ENCODE results near the gene NPPA. TPM values are rescaled to one million over a fixed set of nuclear protein-coding genes. Genes with fewer than 3 reads are reported as not detected.

Gene NPPA
- total RNA-seq, 1 donor from 2014 or later, result not detected

DNA sequence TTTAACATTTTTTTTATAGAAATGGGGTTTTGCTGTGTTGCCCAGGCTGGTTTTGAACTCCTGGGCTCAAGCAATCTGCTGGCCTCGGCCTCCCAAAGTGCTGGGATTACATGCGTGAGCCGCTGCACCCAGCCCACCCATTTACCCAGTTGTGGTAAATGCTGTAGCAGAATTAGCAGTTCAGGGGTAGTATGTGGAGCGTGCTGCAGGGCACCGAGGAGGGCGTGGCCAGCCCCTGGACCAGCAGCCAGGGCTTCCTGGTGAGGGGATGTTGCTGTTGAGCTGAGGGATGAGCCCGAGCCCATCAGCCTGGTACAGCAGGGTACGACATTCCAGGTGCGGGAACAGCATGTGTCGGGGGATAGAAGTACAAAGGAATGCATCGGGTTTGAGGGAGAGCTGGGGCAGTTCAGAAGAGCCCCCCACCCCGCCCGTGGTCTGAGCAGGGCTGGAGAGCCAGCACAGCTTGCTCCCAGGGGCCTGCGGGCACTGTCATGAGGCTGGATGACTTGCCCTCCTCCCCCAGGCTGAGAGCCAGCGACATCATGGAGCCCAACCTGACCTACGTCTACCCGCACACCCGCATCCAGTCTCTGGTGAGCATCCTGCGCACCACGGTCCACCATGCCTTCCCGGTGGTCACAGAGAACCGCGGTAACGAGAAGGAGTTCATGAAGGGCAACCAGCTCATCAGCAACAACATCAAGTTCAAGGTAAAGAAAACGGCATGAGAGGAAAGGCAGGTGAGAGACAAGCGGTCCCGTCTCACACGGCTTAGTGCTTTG is 11.9 kb downstream of the NPPA start:
- TF ChIP-seq, protein P1, sequence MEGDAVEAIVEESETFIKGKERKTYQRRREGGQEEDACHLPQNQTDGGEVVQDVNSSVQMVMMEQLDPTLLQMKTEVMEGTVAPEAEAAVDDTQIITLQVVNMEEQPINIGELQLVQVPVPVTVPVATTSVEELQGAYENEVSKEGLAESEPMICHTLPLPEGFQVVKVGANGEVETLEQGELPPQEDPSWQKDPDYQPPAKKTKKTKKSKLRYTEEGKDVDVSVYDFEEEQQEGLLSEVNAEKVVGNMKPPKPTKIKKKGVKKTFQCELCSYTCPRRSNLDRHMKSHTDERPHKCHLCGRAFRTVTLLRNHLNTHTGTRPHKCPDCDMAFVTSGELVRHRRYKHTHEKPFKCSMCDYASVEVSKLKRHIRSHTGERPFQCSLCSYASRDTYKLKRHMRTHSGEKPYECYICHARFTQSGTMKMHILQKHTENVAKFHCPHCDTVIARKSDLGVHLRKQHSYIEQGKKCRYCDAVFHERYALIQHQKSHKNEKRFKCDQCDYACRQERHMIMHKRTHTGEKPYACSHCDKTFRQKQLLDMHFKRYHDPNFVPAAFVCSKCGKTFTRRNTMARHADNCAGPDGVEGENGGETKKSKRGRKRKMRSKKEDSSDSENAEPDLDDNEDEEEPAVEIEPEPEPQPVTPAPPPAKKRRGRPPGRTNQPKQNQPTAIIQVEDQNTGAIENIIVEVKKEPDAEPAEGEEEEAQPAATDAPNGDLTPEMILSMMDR (conservative IDR thresholded peaks at IDR 0.05), result no peak
- no peak overlapping the region for H3K27ac Mint-ChIP-seq
- no peaks in the 10 kb centered on the region for H3K4me1 Mint-ChIP-seq (ENCODE audit: unreplicated experiment)
- H3K36me3 Mint-ChIP-seq, result peaks cover 14% of the 10 kb centered on the region
- no peaks in the 10 kb centered on the region for H3K27me3 Mint-ChIP-seq
- H3K9me3 Mint-ChIP-seq, result no peaks in the 10 kb centered on the region
- no peak overlapping the region for H3K4me3 Mint-ChIP-seq
- no peak for DNase-seq (ENCODE audit: extremely low spot score, unreplicated experiment)

DNA sequence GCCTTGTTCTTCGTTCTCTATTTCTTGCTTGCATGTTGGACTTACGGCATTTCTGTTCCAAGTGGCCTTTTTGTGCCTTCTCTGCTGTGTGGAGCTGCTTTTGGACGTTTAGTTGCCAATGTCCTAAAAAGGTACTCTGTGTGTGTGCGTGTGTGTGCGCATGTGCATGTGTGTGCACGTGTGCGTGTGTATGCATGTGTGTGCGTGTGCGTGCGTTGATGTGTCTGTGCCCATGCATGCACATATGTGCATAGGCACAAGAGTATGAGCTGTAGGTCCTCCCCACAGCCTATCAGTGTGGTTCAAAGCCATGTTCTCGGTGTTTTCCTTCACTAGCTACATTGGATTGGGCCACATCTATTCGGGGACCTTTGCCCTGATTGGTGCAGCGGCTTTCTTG is 13.7 kb downstream of the NPPA start:
- H3K4me1 Mint-ChIP-seq (ENCODE audit: unreplicated experiment), result no peaks in the 10 kb centered on the region
- DNase-seq (ENCODE audit: extremely low spot score, unreplicated experiment), result no peak
- H3K27ac Mint-ChIP-seq, result no peak overlapping the region
- H3K36me3 Mint-ChIP-seq, result peaks cover 13% of the 10 kb centered on the region
- TF ChIP-seq, protein P1 (conservative IDR thresholded peaks at IDR 0.05), result no peak
- no peaks in the 10 kb centered on the region for H3K9me3 Mint-ChIP-seq
- H3K27me3 Mint-ChIP-seq, result no peaks in the 10 kb centered on the region
- H3K4me3 Mint-ChIP-seq, result no peak overlapping the region

DNA sequence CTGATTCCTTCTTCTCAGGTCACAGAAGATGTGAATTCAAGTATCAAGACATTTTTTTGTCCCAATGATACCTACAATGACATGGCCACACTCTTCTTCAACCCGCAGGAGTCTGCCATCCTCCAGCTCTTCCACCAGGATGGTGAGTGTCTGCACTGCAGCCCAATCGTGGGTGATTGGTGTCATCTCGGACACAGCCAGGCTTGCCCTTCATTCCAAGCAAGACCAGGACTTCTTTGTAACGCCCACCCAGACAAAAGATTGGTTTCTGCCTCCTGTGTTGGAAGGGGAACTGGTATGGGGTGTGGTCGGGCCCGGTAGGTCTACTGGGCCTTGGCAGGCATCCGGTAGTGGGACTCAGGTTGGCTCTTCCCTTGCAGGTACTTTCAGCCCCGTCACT is 14.1 kb downstream of the NPPA start:
- no peak overlapping the region for H3K27ac Mint-ChIP-seq
- H3K9me3 Mint-ChIP-seq, result no peaks in the 10 kb centered on the region
- no peak overlapping the region for H3K4me3 Mint-ChIP-seq
- peaks cover 9% of the 10 kb centered on the region for H3K36me3 Mint-ChIP-seq
- no peaks in the 10 kb centered on the region for H3K4me1 Mint-ChIP-seq (ENCODE audit: unreplicated experiment)
- DNase-seq (ENCODE audit: extremely low spot score, unreplicated experiment), result no peak
- no peaks in the 10 kb centered on the region for H3K27me3 Mint-ChIP-seq
- TF ChIP-seq, protein P1 (conservative IDR thresholded peaks at IDR 0.05), result no peak

DNA sequence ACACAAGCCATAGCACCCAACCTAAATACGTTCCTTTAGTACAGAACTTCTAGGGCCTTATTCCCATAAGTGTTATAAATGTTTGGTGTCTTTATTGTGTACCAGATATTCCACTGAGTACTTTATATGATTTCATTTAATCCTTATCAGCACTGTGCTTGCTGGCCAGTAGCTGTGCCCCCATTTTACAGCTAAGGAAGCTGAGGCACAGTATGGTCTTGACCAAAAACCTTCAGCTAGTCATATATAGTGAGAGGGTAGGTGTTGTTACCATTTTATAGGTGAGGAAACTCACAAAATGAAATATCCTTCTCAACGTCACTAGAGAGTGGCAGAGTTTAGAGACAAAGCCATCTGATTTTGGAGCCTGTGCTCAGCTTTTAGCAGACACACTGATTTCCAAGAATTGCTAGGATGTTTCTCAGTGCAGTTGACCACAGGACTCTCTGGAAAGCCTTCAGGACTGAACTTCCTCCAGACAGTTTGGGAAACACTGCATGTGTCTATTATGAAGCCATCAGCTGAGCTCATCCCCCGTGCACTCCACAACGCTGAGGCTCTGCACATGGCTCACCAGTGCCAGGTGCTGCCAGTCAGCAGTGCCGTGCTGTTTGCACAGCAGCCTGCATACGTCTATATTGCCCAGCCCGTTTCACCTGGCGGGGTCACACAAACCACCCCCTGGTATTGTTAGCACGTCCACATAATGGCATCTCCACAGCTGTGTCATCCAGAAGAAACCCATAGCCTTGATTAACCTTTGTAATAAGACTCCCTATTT is 15.4 kb downstream of the NPPA start:
- H3K9me3 Mint-ChIP-seq, result no peaks in the 10 kb centered on the region
- H3K4me3 Mint-ChIP-seq, result no peak overlapping the region
- no peak overlapping the region for H3K27ac Mint-ChIP-seq
- no peak for DNase-seq (ENCODE audit: extremely low spot score, unreplicated experiment)
- TF ChIP-seq, protein P1 (conservative IDR thresholded peaks at IDR 0.05), result no peak
- no peaks in the 10 kb centered on the region for H3K4me1 Mint-ChIP-seq (ENCODE audit: unreplicated experiment)
- H3K27me3 Mint-ChIP-seq, result no peaks in the 10 kb centered on the region
- H3K36me3 Mint-ChIP-seq, result peaks cover 7% of the 10 kb centered on the region

DNA sequence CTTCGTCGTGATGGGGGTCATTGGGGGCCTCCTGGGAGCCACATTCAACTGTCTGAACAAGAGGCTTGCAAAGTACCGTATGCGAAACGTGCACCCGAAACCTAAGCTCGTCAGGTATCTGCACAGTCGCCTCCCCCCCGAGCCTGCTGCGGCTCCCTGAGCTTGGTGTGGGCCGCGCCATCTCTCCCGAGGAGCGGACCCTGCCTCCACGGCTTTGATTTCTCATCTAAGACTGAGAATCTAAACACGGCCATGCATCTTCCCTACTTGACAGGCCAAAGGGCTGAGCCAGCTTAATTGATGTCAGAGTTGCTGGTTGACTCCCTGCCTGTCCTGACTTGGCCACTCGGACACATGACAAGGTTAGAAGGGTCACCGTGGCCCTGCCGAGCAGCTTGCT is 19.1 kb downstream of the NPPA start:
- Mint-ChIP-seq H3K27ac (no peak overlapping the region), H3K9me3 (no peaks in the 10 kb centered on the region), H3K4me3 (no peak overlapping the region), H3K27me3 (no peaks in the 10 kb centered on the region), H3K4me1 (ENCODE audit: unreplicated experiment) (no peaks in the 10 kb centered on the region), H3K36me3 (peaks cover 4% of the 10 kb centered on the region)
- TF ChIP-seq, protein P1 (conservative IDR thresholded peaks at IDR 0.05), result no peak
- no peak for DNase-seq (ENCODE audit: extremely low spot score, unreplicated experiment)
